ENCODE data around the gene ZNF398. TPM values are rescaled to one million over a fixed set of nuclear protein-coding genes. Genes with fewer than 3 reads are reported as not detected.

Gene ZNF398
- total and polyA plus RNA-seq, 9 of the 15 experiments (the other 6 are each of a cell fraction or from before 2014, with no cell fraction given), result 4.0 to 18.6 (median 10.4) TPM

DNA sequence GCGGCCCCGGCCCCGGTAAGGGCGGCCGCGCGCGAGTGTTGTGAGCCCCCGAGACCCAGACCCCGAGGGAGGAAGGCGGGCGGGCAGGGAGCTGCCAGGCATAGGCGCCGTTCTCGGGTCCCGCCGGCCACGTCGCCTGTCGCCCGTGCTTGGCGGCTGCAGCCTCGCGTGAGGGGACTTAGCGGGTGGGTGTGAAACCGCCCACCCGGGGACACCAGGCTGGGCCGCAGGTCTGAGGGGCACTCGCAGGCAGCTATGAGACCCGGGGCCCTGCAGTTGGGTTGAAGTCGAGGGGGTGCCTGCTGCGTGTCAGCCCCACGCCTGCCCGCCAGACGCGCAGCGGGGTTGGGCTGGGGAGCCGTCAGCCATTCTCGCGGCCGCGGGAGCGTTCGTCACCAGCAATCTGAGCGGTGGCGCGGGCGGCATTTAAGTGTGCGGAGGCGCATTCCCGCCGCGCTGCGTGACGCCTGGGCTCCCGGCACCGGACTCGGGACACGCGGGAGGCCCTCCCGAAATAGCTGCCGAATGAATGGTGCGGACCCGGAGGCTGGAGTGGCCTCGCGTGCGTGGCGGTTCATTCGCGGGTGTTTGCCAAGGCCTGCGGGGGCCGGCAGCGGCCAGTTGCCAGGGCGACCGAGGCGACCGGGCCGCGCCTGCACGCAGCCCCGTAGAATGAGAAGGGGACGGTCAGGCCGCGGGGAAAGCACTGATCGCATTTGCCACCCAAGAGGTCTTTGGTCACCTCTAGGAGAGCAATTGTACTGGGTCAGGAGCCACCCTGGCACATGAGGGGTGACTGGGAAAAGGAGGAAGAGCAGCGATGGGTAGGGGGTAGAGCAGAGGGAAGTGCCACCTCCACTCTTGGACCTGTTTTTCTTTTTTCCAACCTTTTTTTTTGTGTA, 750 bp downstream of the ZNF398 start (continued):
- TF ChIP-seq ZFX (CRISPR knock-in tag; IDR thresholded peaks at IDR 0.05) (peak; percentile 78), TARDBP (IDR thresholded peaks at IDR 0.05) (peak; percentile 81; the same call in 1 of the 2 replicates), HDAC3 (IDR thresholded peaks at IDR 0.05; ENCODE audit: borderline replicate concordance, partially characterized antibody) (no peak), GABPA (tag; conservative IDR thresholded peaks at IDR 0.05; ENCODE audit: low read depth) (peak; percentile 30; the same call in 1 of the 2 replicates), CREM (IDR thresholded peaks at IDR 0.05; ENCODE audit: low read depth) (peak; percentile 72), PURB (CRISPR knock-in tag; IDR thresholded peaks at IDR 0.05; ENCODE audit: low read depth) (no peak), L3MBTL2 (IDR thresholded peaks at IDR 0.05) (0 out of 2 replicates have a peak, but pooled peaks have one; percentile 26), RFX1 (IDR thresholded peaks at IDR 0.05) (peak; percentile 92), HDAC8 (tag; IDR thresholded peaks at IDR 0.05) (no peak)
- TF ChIP-seq, protein P1, sequence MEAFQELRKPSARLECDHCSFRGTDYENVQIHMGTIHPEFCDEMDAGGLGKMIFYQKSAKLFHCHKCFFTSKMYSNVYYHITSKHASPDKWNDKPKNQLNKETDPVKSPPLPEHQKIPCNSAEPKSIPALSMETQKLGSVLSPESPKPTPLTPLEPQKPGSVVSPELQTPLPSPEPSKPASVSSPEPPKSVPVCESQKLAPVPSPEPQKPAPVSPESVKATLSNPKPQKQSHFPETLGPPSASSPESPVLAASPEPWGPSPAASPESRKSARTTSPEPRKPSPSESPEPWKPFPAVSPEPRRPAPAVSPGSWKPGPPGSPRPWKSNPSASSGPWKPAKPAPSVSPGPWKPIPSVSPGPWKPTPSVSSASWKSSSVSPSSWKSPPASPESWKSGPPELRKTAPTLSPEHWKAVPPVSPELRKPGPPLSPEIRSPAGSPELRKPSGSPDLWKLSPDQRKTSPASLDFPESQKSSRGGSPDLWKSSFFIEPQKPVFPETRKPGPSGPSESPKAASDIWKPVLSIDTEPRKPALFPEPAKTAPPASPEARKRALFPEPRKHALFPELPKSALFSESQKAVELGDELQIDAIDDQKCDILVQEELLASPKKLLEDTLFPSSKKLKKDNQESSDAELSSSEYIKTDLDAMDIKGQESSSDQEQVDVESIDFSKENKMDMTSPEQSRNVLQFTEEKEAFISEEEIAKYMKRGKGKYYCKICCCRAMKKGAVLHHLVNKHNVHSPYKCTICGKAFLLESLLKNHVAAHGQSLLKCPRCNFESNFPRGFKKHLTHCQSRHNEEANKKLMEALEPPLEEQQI (IDR thresholded peaks at IDR 0.05), result no peak
- TF ChIP-seq, protein P2, sequence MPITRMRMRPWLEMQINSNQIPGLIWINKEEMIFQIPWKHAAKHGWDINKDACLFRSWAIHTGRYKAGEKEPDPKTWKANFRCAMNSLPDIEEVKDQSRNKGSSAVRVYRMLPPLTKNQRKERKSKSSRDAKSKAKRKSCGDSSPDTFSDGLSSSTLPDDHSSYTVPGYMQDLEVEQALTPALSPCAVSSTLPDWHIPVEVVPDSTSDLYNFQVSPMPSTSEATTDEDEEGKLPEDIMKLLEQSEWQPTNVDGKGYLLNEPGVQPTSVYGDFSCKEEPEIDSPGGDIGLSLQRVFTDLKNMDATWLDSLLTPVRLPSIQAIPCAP (CRISPR knock-in tag; IDR thresholded peaks at IDR 0.05; ENCODE audit: borderline replicate concordance), result 0 out of 2 replicates have a peak, but pooled peaks have one; percentile 35
- TF ChIP-seq, protein P3, sequence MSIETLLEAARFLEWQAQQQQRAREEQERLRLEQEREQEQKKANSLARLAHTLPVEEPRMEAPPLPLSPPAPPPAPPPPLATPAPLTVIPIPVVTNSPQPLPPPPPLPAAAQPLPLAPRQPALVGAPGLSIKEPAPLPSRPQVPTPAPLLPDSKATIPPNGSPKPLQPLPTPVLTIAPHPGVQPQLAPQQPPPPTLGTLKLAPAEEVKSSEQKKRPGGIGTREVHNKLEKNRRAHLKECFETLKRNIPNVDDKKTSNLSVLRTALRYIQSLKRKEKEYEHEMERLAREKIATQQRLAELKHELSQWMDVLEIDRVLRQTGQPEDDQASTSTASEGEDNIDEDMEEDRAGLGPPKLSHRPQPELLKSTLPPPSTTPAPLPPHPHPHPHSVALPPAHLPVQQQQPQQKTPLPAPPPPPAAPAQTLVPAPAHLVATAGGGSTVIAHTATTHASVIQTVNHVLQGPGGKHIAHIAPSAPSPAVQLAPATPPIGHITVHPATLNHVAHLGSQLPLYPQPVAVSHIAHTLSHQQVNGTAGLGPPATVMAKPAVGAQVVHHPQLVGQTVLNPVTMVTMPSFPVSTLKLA (conservative IDR thresholded peaks at IDR 0.05), result peak; percentile 62 to 80; a peak in 3 of 4 replicates
- TF ChIP-seq, protein P4, sequence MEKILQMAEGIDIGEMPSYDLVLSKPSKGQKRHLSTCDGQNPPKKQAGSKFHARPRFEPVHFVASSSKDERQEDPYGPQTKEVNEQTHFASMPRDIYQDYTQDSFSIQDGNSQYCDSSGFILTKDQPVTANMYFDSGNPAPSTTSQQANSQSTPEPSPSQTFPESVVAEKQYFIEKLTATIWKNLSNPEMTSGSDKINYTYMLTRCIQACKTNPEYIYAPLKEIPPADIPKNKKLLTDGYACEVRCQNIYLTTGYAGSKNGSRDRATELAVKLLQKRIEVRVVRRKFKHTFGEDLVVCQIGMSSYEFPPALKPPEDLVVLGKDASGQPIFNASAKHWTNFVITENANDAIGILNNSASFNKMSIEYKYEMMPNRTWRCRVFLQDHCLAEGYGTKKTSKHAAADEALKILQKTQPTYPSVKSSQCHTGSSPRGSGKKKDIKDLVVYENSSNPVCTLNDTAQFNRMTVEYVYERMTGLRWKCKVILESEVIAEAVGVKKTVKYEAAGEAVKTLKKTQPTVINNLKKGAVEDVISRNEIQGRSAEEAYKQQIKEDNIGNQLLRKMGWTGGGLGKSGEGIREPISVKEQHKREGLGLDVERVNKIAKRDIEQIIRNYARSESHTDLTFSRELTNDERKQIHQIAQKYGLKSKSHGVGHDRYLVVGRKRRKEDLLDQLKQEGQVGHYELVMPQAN (IDR thresholded peaks at IDR 0.05; ENCODE audit: borderline replicate concordance), result peak; percentile 88; the same call in 1 of the 2 replicates
- TF ChIP-seq, protein P5, sequence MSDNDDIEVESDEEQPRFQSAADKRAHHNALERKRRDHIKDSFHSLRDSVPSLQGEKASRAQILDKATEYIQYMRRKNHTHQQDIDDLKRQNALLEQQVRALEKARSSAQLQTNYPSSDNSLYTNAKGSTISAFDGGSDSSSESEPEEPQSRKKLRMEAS (CRISPR knock-in tag; IDR thresholded peaks at IDR 0.05), result peak; percentile 87
- TF ChIP-seq, protein P6, sequence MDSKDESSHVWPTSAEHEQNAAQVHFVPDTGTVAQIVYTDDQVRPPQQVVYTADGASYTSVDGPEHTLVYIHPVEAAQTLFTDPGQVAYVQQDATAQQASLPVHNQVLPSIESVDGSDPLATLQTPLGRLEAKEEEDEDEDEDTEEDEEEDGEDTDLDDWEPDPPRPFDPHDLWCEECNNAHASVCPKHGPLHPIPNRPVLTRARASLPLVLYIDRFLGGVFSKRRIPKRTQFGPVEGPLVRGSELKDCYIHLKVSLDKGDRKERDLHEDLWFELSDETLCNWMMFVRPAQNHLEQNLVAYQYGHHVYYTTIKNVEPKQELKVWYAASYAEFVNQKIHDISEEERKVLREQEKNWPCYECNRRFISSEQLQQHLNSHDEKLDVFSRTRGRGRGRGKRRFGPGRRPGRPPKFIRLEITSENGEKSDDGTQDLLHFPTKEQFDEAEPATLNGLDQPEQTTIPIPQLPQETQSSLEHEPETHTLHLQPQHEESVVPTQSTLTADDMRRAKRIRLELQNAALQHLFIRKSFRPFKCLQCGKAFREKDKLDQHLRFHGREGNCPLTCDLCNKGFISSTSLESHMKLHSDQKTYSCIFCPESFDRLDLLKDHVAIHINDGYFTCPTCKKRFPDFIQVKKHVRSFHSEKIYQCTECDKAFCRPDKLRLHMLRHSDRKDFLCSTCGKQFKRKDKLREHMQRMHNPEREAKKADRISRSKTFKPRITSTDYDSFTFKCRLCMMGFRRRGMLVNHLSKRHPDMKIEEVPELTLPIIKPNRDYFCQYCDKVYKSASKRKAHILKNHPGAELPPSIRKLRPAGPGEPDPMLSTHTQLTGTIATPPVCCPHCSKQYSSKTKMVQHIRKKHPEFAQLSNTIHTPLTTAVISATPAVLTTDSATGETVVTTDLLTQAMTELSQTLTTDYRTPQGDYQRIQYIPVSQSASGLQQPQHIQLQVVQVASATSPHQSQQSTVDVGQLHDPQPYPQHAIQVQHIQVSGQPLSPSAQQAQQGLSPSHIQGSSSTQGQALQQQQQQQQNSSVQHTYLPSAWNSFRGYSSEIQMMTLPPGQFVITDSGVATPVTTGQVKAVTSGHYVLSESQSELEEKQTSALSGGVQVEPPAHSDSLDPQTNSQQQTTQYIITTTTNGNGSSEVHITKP (IDR thresholded peaks at IDR 0.05; ENCODE audit: partially characterized antibody), result peak; percentile 26

Measured in K562 (cell line).